Gastroesophageal sphincter (tissue), 3 donors: ENCODE results near the gene TEX11.

ENCODE experiments used
- POLR2A ChIP-seq, 2 donors: fragments of 450-650 bp; IDR thresholded peaks; one replicate each; pipeline ENCODE4 v1.6.1; 2017; ENCODE audit warnings: antibody characterized with exemption in 2 of 2, mild to moderate bottlenecking in 2 of 2, moderate library complexity in 1 of 2
- POLR2AphosphoS5 ChIP-seq: sonication (generic); formaldehyde crosslinking; IDR thresholded peaks from one replicate; pipeline ENCODE4 v1.6.1; 2017; ENCODE audit warnings: antibody characterized with exemption
- TF ChIP-seq, protein P1 (sequence below), 4 experiments: fragments of 200-600 bp in 2 of 4; fragments of 450-650 bp in 2 of 4; sonication (generic) in 1 of 4; IDR thresholded peaks; one replicate each; pipeline ENCODE4 v1.5.1; 2017 to 2019; ENCODE audit warnings: antibody characterized with exemption in 4 of 4, mild to moderate bottlenecking in 2 of 4, moderate library complexity in 2 of 4

DNA sequence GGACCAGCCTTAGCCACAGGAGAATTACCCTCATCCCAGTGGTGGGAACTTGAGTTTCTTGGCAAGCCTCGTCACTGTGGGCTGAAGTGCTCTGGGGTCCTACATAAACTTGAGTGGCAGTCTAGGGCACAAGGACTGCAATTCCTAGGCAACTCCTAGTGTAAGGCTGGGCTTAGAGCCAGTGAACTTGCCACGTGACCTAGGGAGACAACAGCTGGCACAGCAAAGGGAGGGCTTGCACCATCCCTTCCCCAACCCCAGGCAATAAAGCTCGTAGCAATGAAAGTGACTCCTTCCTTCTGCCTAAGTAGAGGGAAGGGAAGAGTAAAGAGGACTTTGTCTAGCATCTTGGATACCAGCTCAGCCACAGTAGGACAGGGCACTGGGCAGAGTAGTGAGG, 81.8 kb downstream of the TEX11 start:
- TF ChIP-seq POLR2A (IDR thresholded peaks at IDR 0.05) (no peak), POLR2AphosphoS5 (no peak)
- TF ChIP-seq, protein P1, sequence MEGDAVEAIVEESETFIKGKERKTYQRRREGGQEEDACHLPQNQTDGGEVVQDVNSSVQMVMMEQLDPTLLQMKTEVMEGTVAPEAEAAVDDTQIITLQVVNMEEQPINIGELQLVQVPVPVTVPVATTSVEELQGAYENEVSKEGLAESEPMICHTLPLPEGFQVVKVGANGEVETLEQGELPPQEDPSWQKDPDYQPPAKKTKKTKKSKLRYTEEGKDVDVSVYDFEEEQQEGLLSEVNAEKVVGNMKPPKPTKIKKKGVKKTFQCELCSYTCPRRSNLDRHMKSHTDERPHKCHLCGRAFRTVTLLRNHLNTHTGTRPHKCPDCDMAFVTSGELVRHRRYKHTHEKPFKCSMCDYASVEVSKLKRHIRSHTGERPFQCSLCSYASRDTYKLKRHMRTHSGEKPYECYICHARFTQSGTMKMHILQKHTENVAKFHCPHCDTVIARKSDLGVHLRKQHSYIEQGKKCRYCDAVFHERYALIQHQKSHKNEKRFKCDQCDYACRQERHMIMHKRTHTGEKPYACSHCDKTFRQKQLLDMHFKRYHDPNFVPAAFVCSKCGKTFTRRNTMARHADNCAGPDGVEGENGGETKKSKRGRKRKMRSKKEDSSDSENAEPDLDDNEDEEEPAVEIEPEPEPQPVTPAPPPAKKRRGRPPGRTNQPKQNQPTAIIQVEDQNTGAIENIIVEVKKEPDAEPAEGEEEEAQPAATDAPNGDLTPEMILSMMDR (IDR thresholded peaks at IDR 0.05), result no peak
